GM21367 (cell line): ENCODE measurements around the gene BBS9.

ENCODE experiments used
- ATAC-seq: cut with Tn5 transposase; IDR thresholded peaks from one replicate; pipeline ENCODE4 v1.9.1; 2021; ENCODE audit not compliant: unreplicated experiment

BBS9 gene

GRCh38 chr7:33536398-33537103, 407.2 kb downstream of the BBS9 start:
- no peak for ATAC-seq

GRCh38 chr7:33537104-33537477, 407.7 kb downstream of the BBS9 start:
- no peak for ATAC-seq

GRCh38 chr7:33539198-33539597, 409.8 kb downstream of the BBS9 start:
- ATAC-seq: no peak

GRCh38 chr7:33539659-33540400, 410.5 kb downstream of the BBS9 start:
- no peak for ATAC-seq

- no peak for ATAC-seq
Measured at GRCh38 chr7:33547880-33548279, 418.5 kb downstream of the BBS9 start.

GRCh38 chr7:33550363-33550762, 421.0 kb downstream of the BBS9 start:
- ATAC-seq: no peak

- no peak for ATAC-seq
Measured at GRCh38 chr7:33550979-33551378, 421.6 kb downstream of the BBS9 start.

- no peak for ATAC-seq
Measured at GRCh38 chr7:33554046-33554445, 424.7 kb downstream of the BBS9 start.

GRCh38 chr7:33554576-33554975, 425.2 kb downstream of the BBS9 start:
- ATAC-seq: no peak

GRCh38 chr7:33556472-33556871, 427.1 kb downstream of the BBS9 start:
- no peak for ATAC-seq

- no peak for ATAC-seq
Measured at GRCh38 chr7:33558549-33559323, 429.4 kb downstream of the BBS9 start.

GRCh38 chr7:33559324-33559710, 430.0 kb downstream of the BBS9 start:
- ATAC-seq: no peak

GRCh38 chr7:33562996-33563395, 433.6 kb downstream of the BBS9 start:
- no peak for ATAC-seq

GRCh38 chr7:33563651-33564050, 434.3 kb downstream of the BBS9 start:
- ATAC-seq: no peak

- ATAC-seq: no peak
Measured at GRCh38 chr7:33578166-33578565, 448.8 kb downstream of the BBS9 start.

GRCh38 chr7:33578881-33579672, 449.7 kb downstream of the BBS9 start:
- no peak for ATAC-seq

GRCh38 chr7:33579673-33579960, 450.3 kb downstream of the BBS9 start:
- no peak for ATAC-seq

GRCh38 chr7:33581236-33581635, 451.9 kb downstream of the BBS9 start:
- no peak for ATAC-seq

- ATAC-seq: no peak
Measured at GRCh38 chr7:33582104-33582503, 452.7 kb downstream of the BBS9 start.

GRCh38 chr7:33582533-33582932, 453.2 kb downstream of the BBS9 start:
- no peak for ATAC-seq

GRCh38 chr7:33589911-33590310, 460.5 kb downstream of the BBS9 start:
- no peak for ATAC-seq
